IMR-90 (cell line): ENCODE measurements around the gene SERPINB10. TPM values are rescaled to one million over a fixed set of nuclear protein-coding genes. Genes with fewer than 3 reads are reported as not detected.

Experiments
- ATAC-seq: fragments of 200-7000 bp; cut with Tn5 transposase; 2 replicates; pipeline ENCODE4 v1.9.1; 2020; ENCODE audit warnings: low read depth, mild to moderate bottlenecking, moderate library complexity
- BruUV-seq: library from RNA; stranded (reverse); fragments of 400-500 nt; replicated peaks from 2 replicates; lab custom pipeline; 2021; lab: Mats Ljungman, UMichigan
- CTCF ChIA-PET: fragments of 300-600 bp; formaldehyde crosslinking; extraction: SDS; loops from one replicate; lab custom pipeline; 2021; ENCODE audit warnings: antibody characterized with exemption; lab: Yijun Ruan, JAX
- POLR2A ChIA-PET: fragments of 300-600 bp; sonication (Branson Sonifier 250); formaldehyde crosslinking; loops from one replicate; lab custom pipeline; 2022; ENCODE audit warnings: antibody characterized with exemption; ENCODE audit not compliant: unreplicated experiment; lab: Charles Lee
- DNase-seq: peaks from one replicate; pipeline ENCODE4 v3.0.0; 2013
- H2AFZ ChIP-seq: replicated peaks from 2 replicates; pipeline ENCODE3; 2013; ENCODE audit warnings: low read length, mild to moderate bottlenecking; ENCODE audit not compliant: poor library complexity
- H2AK5ac ChIP-seq: 2 replicates; pipeline ENCODE4 v1.6.1; 2013; ENCODE audit warnings: low read depth, low read length, inconsistent platforms
- H2AK9ac ChIP-seq: replicated peaks from 2 replicates; pipeline ENCODE3; 2013; ENCODE audit warnings: mild to moderate bottlenecking, low read depth, low read length, moderate library complexity; ENCODE audit not compliant: poor library complexity
- H2BK120ac ChIP-seq: 2 replicates; pipeline ENCODE4 v1.6.1; 2013; ENCODE audit warnings: low read depth, low read length, inconsistent platforms
- H2BK15ac ChIP-seq: 3 replicates; pipeline ENCODE4 v1.6.1; 2013; ENCODE audit warnings: low read depth, low read length, inconsistent platforms
- H2BK20ac ChIP-seq: 2 replicates; pipeline ENCODE4 v1.6.1; 2013; ENCODE audit warnings: low read depth, mild to moderate bottlenecking, inconsistent platforms, low read length, moderate library complexity
- H2BK5ac ChIP-seq: 2 replicates; pipeline ENCODE4 v1.6.1; 2013; ENCODE audit warnings: mild to moderate bottlenecking, low read depth, low read length, inconsistent platforms; ENCODE audit not compliant: poor library complexity, severe bottlenecking
- H3K14ac ChIP-seq: replicated peaks from 2 replicates; pipeline ENCODE4 v1.6.1; 2013; ENCODE audit warnings: low read depth, low read length, inconsistent platforms
- H3K18ac ChIP-seq: 2 replicates; pipeline ENCODE4 v1.6.1; 2013; ENCODE audit warnings: low read depth, low read length, control low read depth
- H3K23ac ChIP-seq: 2 replicates; pipeline ENCODE4 v1.6.1; 2013; ENCODE audit warnings: low read depth, low read length, inconsistent platforms
- H3K27ac ChIP-seq: 2 replicates; pipeline ENCODE4 v1.5.1; 2013; ENCODE audit warnings: mild to moderate bottlenecking, control low read depth, low read length; ENCODE audit not compliant: insufficient read depth
- H3K27me3 ChIP-seq: 2 replicates; pipeline ENCODE4 v1.6.1; 2013; ENCODE audit warnings: low read length; ENCODE audit not compliant: control insufficient read depth, insufficient read depth
- H3K36me3 ChIP-seq: 2 replicates; pipeline ENCODE4 v1.6.1; 2013; ENCODE audit warnings: low read length, mixed read lengths; ENCODE audit not compliant: control insufficient read depth, insufficient read depth
- H3K4ac ChIP-seq: 2 replicates; pipeline ENCODE4 v1.6.1; 2013; ENCODE audit warnings: low read depth, low read length, inconsistent platforms
- H3K4me1 ChIP-seq: 2 replicates; pipeline ENCODE4 v1.6.1; 2013; ENCODE audit warnings: low read length, mixed read lengths; ENCODE audit not compliant: control insufficient read depth, insufficient read depth
- H3K4me2 ChIP-seq: 2 replicates; pipeline ENCODE4 v1.6.1; 2013; ENCODE audit warnings: low read depth, mild to moderate bottlenecking, control low read depth, low read length, moderate library complexity
- H3K4me3 ChIP-seq: 2 replicates; pipeline ENCODE4 v1.5.1; 2013; ENCODE audit warnings: low read depth, mild to moderate bottlenecking, control low read depth, low read length, moderate library complexity; ENCODE audit not compliant: insufficient read depth
- H3K56ac ChIP-seq: 2 replicates; pipeline ENCODE4 v1.6.1; 2013; ENCODE audit warnings: low read length, inconsistent platforms; ENCODE audit not compliant: insufficient read depth; ENCODE audit errors: extremely low read depth
- H3K79me1 ChIP-seq, 2 experiments: 2 replicates each; pipeline ENCODE4 v1.6.1; 2013; ENCODE audit warnings: low read length in 2 of 2, inconsistent platforms in 1 of 2, low read depth in 1 of 2
- H3K9ac ChIP-seq: 2 replicates; pipeline ENCODE4 v1.6.1; 2013; ENCODE audit warnings: low read depth, low read length, control low read depth
- H3K9me1 ChIP-seq: 2 replicates; pipeline ENCODE4 v1.6.1; 2013; ENCODE audit warnings: low read length, inconsistent platforms; ENCODE audit not compliant: insufficient read depth
- H3K9me3 ChIP-seq: 2 replicates; pipeline ENCODE4 v1.6.1; 2013; ENCODE audit warnings: low read length; ENCODE audit not compliant: control insufficient read depth, insufficient read depth
- H4K20me1 ChIP-seq: 2 replicates; pipeline ENCODE4 v1.6.1; 2013; ENCODE audit warnings: low read length, inconsistent platforms; ENCODE audit not compliant: insufficient read depth
- H4K5ac ChIP-seq: 2 replicates; pipeline ENCODE4 v1.6.1; 2013; ENCODE audit warnings: mild to moderate bottlenecking, low read depth, low read length, control low read depth
- H4K8ac ChIP-seq, 2 experiments: 2 replicates each; pipeline ENCODE4 v1.6.1; 2013; ENCODE audit warnings: low read depth in 2 of 2, low read length in 2 of 2, control low read depth in 1 of 2, inconsistent platforms in 1 of 2
- H4K91ac ChIP-seq: 2 replicates; pipeline ENCODE4 v1.6.1; 2013; ENCODE audit warnings: low read depth, low read length, inconsistent platforms; ENCODE audit not compliant: insufficient read depth
- BHLHE40 ChIP-seq: fragments of 150-350 bp; IDR thresholded peaks from 2 replicates; pipeline ENCODE4 v1.6.1; 2016; ENCODE audit warnings: mild to moderate bottlenecking, low read depth, low read length
- CEBPB ChIP-seq: IDR thresholded peaks from 2 replicates; pipeline ENCODE4 v1.6.1; 2012; ENCODE audit warnings: low read depth, low read length, improper control_type of control experiment
- CHD1 ChIP-seq: IDR thresholded peaks from 2 replicates; pipeline ENCODE4 v1.6.1; 2012; ENCODE audit warnings: low read depth, low read length, improper control_type of control experiment
- FOS ChIP-seq: fragments of 150-350 bp; IDR thresholded peaks from 2 replicates; pipeline ENCODE4 v1.6.1; 2016; ENCODE audit warnings: low read depth, low read length
- MAZ ChIP-seq: IDR thresholded peaks from 2 replicates; pipeline ENCODE4 v1.6.1; 2012; ENCODE audit warnings: low read depth, mild to moderate bottlenecking, low read length, improper control_type of control experiment, moderate library complexity, borderline replicate concordance
- MXI1 ChIP-seq: IDR thresholded peaks from 2 replicates; pipeline ENCODE4 v1.6.1; 2012; ENCODE audit warnings: low read depth, mild to moderate bottlenecking, low read length, moderate library complexity, borderline replicate concordance
- NFE2L2 ChIP-seq: fragments of 150-350 bp; IDR thresholded peaks from 2 replicates; pipeline ENCODE4 v1.6.1; 2016; ENCODE audit warnings: low read depth, mild to moderate bottlenecking, low read length
- RAD21 ChIP-seq: IDR thresholded peaks from 2 replicates; pipeline ENCODE4 v1.6.1; 2012; ENCODE audit warnings: low read length, improper control_type of control experiment
- RCOR1 ChIP-seq: IDR thresholded peaks from 2 replicates; pipeline ENCODE4 v1.6.1; 2012; ENCODE audit warnings: mild to moderate bottlenecking, low read length, improper control_type of control experiment; ENCODE audit not compliant: insufficient replicate concordance
- RFX5 ChIP-seq: IDR thresholded peaks from 2 replicates; pipeline ENCODE4 v1.8.0; 2012; ENCODE audit warnings: low read depth, mild to moderate bottlenecking, low read length, moderate library complexity
- WGBS, 2 experiments: methylation state at CpG; one replicate each; pipeline versions ENCODE4 v1.1.5 to v1.1.7; 2013; ENCODE audit warnings: missing lambda C conversion rate in 2 of 2; ENCODE audit not compliant: insufficient read length in 1 of 2; ENCODE audit errors: extremely low coverage in 2 of 2; 5-methylcytosine and 5-hydroxymethylcytosine counted together
- dilution Hi-C: fragments of 300-500 bp; cut with HindIII; formaldehyde crosslinking; loops from one replicate; pipeline ENCODE4 v1.14.3; 2018; ENCODE audit warnings: low sequenced_read_pairs; ENCODE audit not compliant: unreplicated experiment
- in situ Hi-C: fragments of 300-500 bp; cut with MboI; formaldehyde crosslinking; loops from 3 replicates; pipeline ENCODE4 v1.14.3; 2019; ENCODE audit warnings: low sequenced_read_pairs, inconsistent platforms, mixed read lengths
- intact Hi-C: fragments of 100-400 bp; cut with micrococcal nuclease; formaldehyde crosslinking; loops from 2 replicates; pipeline ENCODE4 v1.10.0; 2022
- polyA plus RNA-seq, 3 experiments: library from polyadenylated mRNA; depleted of rRNA; stranded (reverse); fragments of >200 nt; gene quantifications; 2 replicates each; pipeline ENCODE4 v1.2.3, GENCODE V29; 2012; ENCODE audit warnings: low replicate concordance in 1 of 3
- total RNA-seq: library from RNA; depleted of rRNA; stranded (reverse); fragments of >200 nt; gene quantifications from 2 replicates; pipeline ENCODE4 v1.2.3, GENCODE V29; 2012
- TF ChIP-seq, protein P1 (sequence below): conservative IDR thresholded peaks from 2 replicates; pipeline ENCODE4 v1.5.1; 2012; ENCODE audit warnings: mild to moderate bottlenecking, low read depth, low read length, improper control_type of control experiment

The SERPINB10 gene
- total and polyA plus RNA-seq, 2 of the 4 experiments (the other 2 are of a cell fraction): not detected

DNA sequence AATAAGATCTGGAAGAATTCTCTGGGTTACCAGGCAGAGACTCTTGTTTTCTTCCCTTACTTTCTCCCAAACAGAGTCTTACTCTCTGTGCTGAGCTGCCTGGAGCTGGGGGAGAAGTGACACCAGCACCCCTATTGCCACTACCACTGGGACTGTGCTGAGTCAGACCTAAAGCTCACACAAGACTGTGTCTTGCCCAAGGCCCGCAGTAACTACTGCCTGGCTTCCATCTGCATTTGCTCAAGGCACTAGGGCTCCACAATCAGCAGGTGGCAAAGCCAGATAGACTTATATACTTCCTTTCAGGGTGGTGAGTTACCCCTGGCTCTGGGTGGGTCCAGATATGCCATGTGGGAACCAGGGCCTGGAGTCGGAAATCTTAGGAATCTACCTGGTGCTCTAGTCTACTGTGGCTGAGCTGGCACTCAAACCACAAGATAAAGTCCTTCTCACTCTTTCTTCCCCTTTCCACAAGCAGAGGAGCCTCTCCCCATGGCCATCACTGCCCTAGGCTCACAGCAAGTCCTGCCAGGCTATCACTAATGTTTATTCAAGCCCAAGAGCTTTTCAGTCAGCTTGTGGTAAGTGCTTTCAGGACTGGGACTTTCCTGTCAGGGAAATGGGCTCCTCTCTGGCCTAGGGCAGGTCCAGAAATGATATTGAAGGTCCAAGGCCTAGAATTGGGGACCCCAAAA lies 47.8 kb upstream of the SERPINB10 start:
- Histone ChIP-seq H2BK120ac (no peak overlapping the region), H2AFZ (no peak overlapping the region), H2BK15ac (no peak overlapping the region), H4K5ac (no peak overlapping the region), H4K8ac (no peak overlapping the region), H4K20me1 (no peaks in the 10 kb centered on the region), H3K9me3 (no peaks in the 10 kb centered on the region), H3K4ac (no peak overlapping the region), H3K79me1 (no peaks in the 10 kb centered on the region), H3K9me1 (0 out of 2 replicates have a peak, but pooled peaks cover 2% of the 10 kb centered on the region), H3K27ac (no peak overlapping the region), H4K91ac (no peak overlapping the region), H2BK20ac (no peak overlapping the region), H3K4me1 (no peaks in the 10 kb centered on the region), H3K23ac (no peak overlapping the region), H3K9ac (no peak overlapping the region), H3K14ac (no peak overlapping the region), H2AK5ac (no peak overlapping the region), H3K56ac (no peak overlapping the region), H3K36me3 (no peaks in the 10 kb centered on the region), H3K4me2 (no peak overlapping the region), H3K18ac (no peak overlapping the region), H3K4me3 (no peak overlapping the region), H3K27me3 (no peaks in the 10 kb centered on the region), H2AK9ac (no peak overlapping the region), H2BK5ac (no peak overlapping the region)
- ATAC-seq (no peak), DNase-seq (no peak)
- no TSS peak for BruUV-seq
- TF ChIP-seq RAD21: no peak
- no peak for TF ChIP-seq RCOR1
- TF ChIP-seq MXI1: no peak
- TF ChIP-seq, protein P1, sequence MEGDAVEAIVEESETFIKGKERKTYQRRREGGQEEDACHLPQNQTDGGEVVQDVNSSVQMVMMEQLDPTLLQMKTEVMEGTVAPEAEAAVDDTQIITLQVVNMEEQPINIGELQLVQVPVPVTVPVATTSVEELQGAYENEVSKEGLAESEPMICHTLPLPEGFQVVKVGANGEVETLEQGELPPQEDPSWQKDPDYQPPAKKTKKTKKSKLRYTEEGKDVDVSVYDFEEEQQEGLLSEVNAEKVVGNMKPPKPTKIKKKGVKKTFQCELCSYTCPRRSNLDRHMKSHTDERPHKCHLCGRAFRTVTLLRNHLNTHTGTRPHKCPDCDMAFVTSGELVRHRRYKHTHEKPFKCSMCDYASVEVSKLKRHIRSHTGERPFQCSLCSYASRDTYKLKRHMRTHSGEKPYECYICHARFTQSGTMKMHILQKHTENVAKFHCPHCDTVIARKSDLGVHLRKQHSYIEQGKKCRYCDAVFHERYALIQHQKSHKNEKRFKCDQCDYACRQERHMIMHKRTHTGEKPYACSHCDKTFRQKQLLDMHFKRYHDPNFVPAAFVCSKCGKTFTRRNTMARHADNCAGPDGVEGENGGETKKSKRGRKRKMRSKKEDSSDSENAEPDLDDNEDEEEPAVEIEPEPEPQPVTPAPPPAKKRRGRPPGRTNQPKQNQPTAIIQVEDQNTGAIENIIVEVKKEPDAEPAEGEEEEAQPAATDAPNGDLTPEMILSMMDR: no peak
- no peak for TF ChIP-seq FOS
- TF ChIP-seq RFX5: no peak
- TF ChIP-seq CEBPB: no peak
- no peak for TF ChIP-seq MAZ
- TF ChIP-seq NFE2L2: no peak
- TF ChIP-seq BHLHE40: no peak
- TF ChIP-seq CHD1: no peak
- intact Hi-C loops (no loop called here), in situ Hi-C loops (no loop called here), dilution Hi-C loops (no loop called here)
- WGBS, 2 experiments: no CpG with 5 or more reads among the region's 2 CpGs
- ChIA-PET CTCF (interaction anchor here (0.9 kb wide), 1 partner anchor 76 kb away, joined by 3 read pairs; no protein-coding TSS in a partner anchor), POLR2A (no interaction called here)
